C4-2B (cell line): ENCODE measurements around the gene ATP13A1.
"Not testable (repeated sequence)": the region's sequence is repeated elsewhere in the genome, so short reads cannot be mapped to it uniquely, and the experiment has no call there.

Experiments
- H3K27ac ChIP-seq: fragments of 450-650 bp; 2 replicates; pipeline ENCODE4 v1.5.1; 2017
- CTCF ChIP-seq: fragments of 450-650 bp; conservative IDR thresholded peaks from 2 replicates; pipeline ENCODE4 v1.5.1; 2017; ENCODE audit warnings: mild to moderate bottlenecking
- ZFX ChIP-seq: fragments of 450-650 bp; IDR thresholded peaks from 2 replicates; pipeline ENCODE4 v1.6.1; 2017

Gene ATP13A1

GRCh38 chr19:19696386-19696785 is 32.9 kb upstream of the ATP13A1 start:
- no peak for TF ChIP-seq CTCF
- no peak for TF ChIP-seq ZFX
- H3K27ac ChIP-seq, result no peak overlapping the region

GRCh38 chr19:19691683-19692082 is 28.2 kb upstream of the ATP13A1 start:
- TF ChIP-seq CTCF (no peak), ZFX (no peak)
- no peak overlapping the region for H3K27ac ChIP-seq

- not testable (repeated sequence) for H3K27ac ChIP-seq
Observed at GRCh38 chr19:19689023-19689422, 25.5 kb upstream of the ATP13A1 start.

- no peak for TF ChIP-seq CTCF
- TF ChIP-seq ZFX, result no peak
- no peak overlapping the region for H3K27ac ChIP-seq
Observed at GRCh38 chr19:19687090-19687489, 23.6 kb upstream of the ATP13A1 start.

GRCh38 chr19:19686580-19686979 is 23.1 kb upstream of the ATP13A1 start:
- H3K27ac ChIP-seq, result no peak overlapping the region

GRCh38 chr19:19686119-19686518 is 22.6 kb upstream of the ATP13A1 start:
- H3K27ac ChIP-seq, result not testable (repeated sequence)

More at GRCh38 chr19:19686580-19686979, 23.1 kb upstream of the ATP13A1 start:
- TF ChIP-seq CTCF (no peak), ZFX (no peak)

- H3K27ac ChIP-seq, result no peak overlapping the region
- TF ChIP-seq CTCF (no peak), ZFX (no peak)
Observed at GRCh38 chr19:19679176-19680073, 15.9 kb upstream of the ATP13A1 start.

- TF ChIP-seq ZFX, result no peak
- H3K27ac ChIP-seq, result no peak overlapping the region
Observed at GRCh38 chr19:19677579-19677978, 14.1 kb upstream of the ATP13A1 start.

GRCh38 chr19:19674315-19674714 is 10.8 kb upstream of the ATP13A1 start:
- H3K27ac ChIP-seq, result no peak overlapping the region
- no peak for TF ChIP-seq CTCF
- no peak for TF ChIP-seq ZFX
